ENCODE measurements around the gene EEF1A2.

EEF1A2 gene

GRCh38 chr20:63536241-63536977, 37.5 kb upstream of the EEF1A2 start:
- DNase-seq: no peak

GRCh38 chr20:63534831-63535651, 36.2 kb upstream of the EEF1A2 start:
- no peak for DNase-seq

- no peak for DNase-seq
Measured at GRCh38 chr20:63534427-63534830, 35.5 kb upstream of the EEF1A2 start.

- no peak for DNase-seq
Measured at GRCh38 chr20:63533871-63534393, 35.0 kb upstream of the EEF1A2 start.

- no peak for DNase-seq
Measured at GRCh38 chr20:63533388-63533787, 34.5 kb upstream of the EEF1A2 start.

GRCh38 chr20:63532449-63532971, 33.6 kb upstream of the EEF1A2 start:
- no peak for DNase-seq

- DNase-seq: no peak
Measured at GRCh38 chr20:63531686-63532448, 33.0 kb upstream of the EEF1A2 start.

GRCh38 chr20:63530788-63531160, 31.9 kb upstream of the EEF1A2 start:
- DNase-seq: no peak

- no peak for DNase-seq
Measured at GRCh38 chr20:63529861-63530787, 31.2 kb upstream of the EEF1A2 start.

- no peak for DNase-seq
Measured at GRCh38 chr20:63529180-63529860, 30.4 kb upstream of the EEF1A2 start.

GRCh38 chr20:63527184-63527583, 28.3 kb upstream of the EEF1A2 start:
- no peak for DNase-seq

GRCh38 chr20:63525971-63526370, 27.1 kb upstream of the EEF1A2 start:
- DNase-seq: no peak

GRCh38 chr20:63525185-63525584, 26.3 kb upstream of the EEF1A2 start:
- DNase-seq: no peak

GRCh38 chr20:63522981-63523611, 24.2 kb upstream of the EEF1A2 start:
- DNase-seq: no peak

- DNase-seq: no peak
Measured at GRCh38 chr20:63522091-63522868, 23.4 kb upstream of the EEF1A2 start.

GRCh38 chr20:63521602-63522001, 22.7 kb upstream of the EEF1A2 start:
- no peak for DNase-seq

- peak; percentile 53 for DNase-seq
Measured at GRCh38 chr20:63520934-63521601, 22.2 kb upstream of the EEF1A2 start.

- peak; percentile 60 for DNase-seq
Measured at GRCh38 chr20:63520504-63520933, 21.6 kb upstream of the EEF1A2 start, which contains the start of gene PPDPF. TSS of gene PPDPF (plus strand) at chr20:63520765. CDS start at chr20:63521309, 544 bp downstream.

Data from NCI-H1105 treated with DMSO at 0.1 percent for 48 hours (cell line).